NT2/D1 (cell line): ENCODE results near the gene MBNL1.

Experiments
- SUZ12 ChIP-seq: IDR thresholded peaks from 2 replicates; pipeline ENCODE4 v1.6.1; 2011; ENCODE audit not compliant: insufficient read length, insufficient read depth; ENCODE audit errors: extremely low read depth
- YY1 ChIP-seq: IDR thresholded peaks from 2 replicates; pipeline ENCODE4 v1.6.1; 2011; ENCODE audit not compliant: insufficient read length, insufficient read depth

- TF ChIP-seq SUZ12 (no peak), YY1 (no peak)
These were observed 189.0 kb downstream of the MBNL1 start for GRCh38 chr3:152457500-152458375.
